GM12878 (cell line): Measurements from ENCODE around the gene DOK4.

ENCODE experiments used
- BRCA1 ChIP-seq: IDR thresholded peaks from 2 replicates; pipeline ENCODE4 v1.6.1; 2011; ENCODE audit warnings: low read depth, low read length, improper control_type of control experiment
- CBFB ChIP-seq: IDR thresholded peaks from 2 replicates; pipeline ENCODE4 v1.6.1; 2016; ENCODE audit warnings: antibody characterized with exemption, low read depth
- CHD4 ChIP-seq: fragments of 200-600 bp; sonication (generic); IDR thresholded peaks from 2 replicates; pipeline ENCODE4 v1.6.1; 2016; ENCODE audit warnings: mild to moderate bottlenecking
- ESRRA ChIP-seq: IDR thresholded peaks from 2 replicates; pipeline ENCODE4 v1.6.1; 2012; ENCODE audit warnings: mild to moderate bottlenecking, low read length, improper control_type of control experiment
- FOXM1 ChIP-seq: IDR thresholded peaks from 2 replicates; pipeline ENCODE4 v1.6.1; 2012; ENCODE audit warnings: low read depth, mild to moderate bottlenecking, inconsistent platforms, low read length, moderate library complexity
- HDAC6 ChIP-seq: fragments of 200-600 bp; sonication (generic); IDR thresholded peaks from one replicate; pipeline ENCODE4 v1.8.0; 2017; ENCODE audit warnings: antibody characterized with exemption; ENCODE audit not compliant: unreplicated experiment
- POLR2A ChIP-seq: IDR thresholded peaks from 2 replicates; pipeline ENCODE4 v1.6.1; 2011; ENCODE audit warnings: low read depth, mild to moderate bottlenecking, low read length
- SMC3 ChIP-seq: IDR thresholded peaks from 2 replicates; pipeline ENCODE4 v1.6.1; 2011; ENCODE audit warnings: low read length, improper control_type of control experiment, borderline replicate concordance
- SRF ChIP-seq, 2 experiments: IDR thresholded peaks; 2 replicates each; pipeline ENCODE4 v1.6.1; 2011; ENCODE audit warnings: low read depth in 2 of 2, low read length in 2 of 2, mild to moderate bottlenecking in 1 of 2, moderate library complexity in 1 of 2
- TAF1 ChIP-seq: IDR thresholded peaks from 2 replicates; pipeline ENCODE4 v1.6.1; 2011; ENCODE audit warnings: mild to moderate bottlenecking, low read depth, low read length, borderline replicate concordance
- YBX1 ChIP-seq: fragments of 450-650 bp; IDR thresholded peaks from 2 replicates; pipeline ENCODE4 v1.6.1; 2016; ENCODE audit warnings: antibody characterized with exemption
- TF ChIP-seq, protein P1 (sequence below), 3 experiments: IDR thresholded peaks in 2 of 3; conservative IDR thresholded peaks in 1 of 3; 2 replicates each; pipeline ENCODE4 v1.5.1; 2011; ENCODE audit warnings: low read depth in 3 of 3, low read length in 3 of 3, mild to moderate bottlenecking in 3 of 3, control low read depth in 2 of 3, moderate library complexity in 2 of 3, inconsistent platforms in 1 of 3, mixed read lengths in 1 of 3; ENCODE audit not compliant: control insufficient read depth in 2 of 3, insufficient read depth in 1 of 3; ENCODE audit errors: extremely low read depth in 1 of 3
- TF ChIP-seq, protein P2 (sequence below): IDR thresholded peaks from 2 replicates; pipeline ENCODE4 v1.6.1; 2012; ENCODE audit warnings: low read depth, low read length, improper control_type of control experiment
- TF ChIP-seq, protein P3 (sequence below): IDR thresholded peaks from 2 replicates; pipeline ENCODE4 v1.6.1; 2012; ENCODE audit warnings: mild to moderate bottlenecking, low read depth, low read length

DNA sequence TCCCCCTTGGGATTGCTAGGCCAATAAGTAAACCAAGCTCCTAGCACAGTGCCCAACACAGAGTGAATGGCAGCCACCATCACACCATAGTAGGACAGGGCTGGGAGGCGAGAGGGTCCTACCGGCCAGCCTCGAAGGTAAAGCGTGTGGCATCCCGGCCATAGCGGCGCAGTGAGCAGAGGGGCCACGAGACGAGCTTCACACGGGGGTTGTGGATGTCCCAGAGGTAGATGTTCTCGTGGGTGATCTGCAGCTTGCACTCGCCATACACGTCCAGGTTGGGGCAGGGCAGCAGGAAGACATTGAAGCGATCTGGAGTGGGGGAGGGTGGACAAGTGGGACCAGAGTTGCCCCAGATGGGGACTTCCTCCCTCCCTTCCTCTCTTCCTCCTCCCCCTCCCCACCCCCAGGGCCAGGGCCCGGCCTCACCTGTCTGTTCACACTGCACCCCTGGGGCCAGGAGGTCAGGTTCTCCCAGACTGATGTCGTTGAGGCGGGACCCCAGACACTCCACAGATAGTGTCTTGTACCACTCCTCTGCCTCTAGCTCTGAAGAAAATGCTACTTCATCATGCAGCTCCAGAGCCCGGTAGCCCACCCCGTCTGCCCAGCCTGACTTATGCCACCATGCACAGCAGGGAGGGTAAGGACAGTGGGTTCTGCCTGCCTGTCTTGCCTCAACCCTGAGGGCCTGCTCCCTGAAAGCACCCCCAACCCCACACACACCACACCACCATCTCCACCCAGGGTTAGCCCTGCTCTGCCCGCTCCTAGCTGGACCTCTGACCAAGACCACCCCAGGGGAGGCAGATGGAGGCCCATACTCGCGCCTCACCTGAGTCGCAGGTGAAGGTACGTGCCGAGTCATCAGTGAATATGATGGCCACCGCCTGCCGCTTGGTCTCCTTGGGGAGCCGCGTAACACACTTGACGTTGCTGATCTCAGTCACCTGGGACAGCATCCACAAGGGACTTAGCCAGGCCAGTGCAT is 11.3 kb downstream of the DOK4 start:
- TF ChIP-seq, protein P1, sequence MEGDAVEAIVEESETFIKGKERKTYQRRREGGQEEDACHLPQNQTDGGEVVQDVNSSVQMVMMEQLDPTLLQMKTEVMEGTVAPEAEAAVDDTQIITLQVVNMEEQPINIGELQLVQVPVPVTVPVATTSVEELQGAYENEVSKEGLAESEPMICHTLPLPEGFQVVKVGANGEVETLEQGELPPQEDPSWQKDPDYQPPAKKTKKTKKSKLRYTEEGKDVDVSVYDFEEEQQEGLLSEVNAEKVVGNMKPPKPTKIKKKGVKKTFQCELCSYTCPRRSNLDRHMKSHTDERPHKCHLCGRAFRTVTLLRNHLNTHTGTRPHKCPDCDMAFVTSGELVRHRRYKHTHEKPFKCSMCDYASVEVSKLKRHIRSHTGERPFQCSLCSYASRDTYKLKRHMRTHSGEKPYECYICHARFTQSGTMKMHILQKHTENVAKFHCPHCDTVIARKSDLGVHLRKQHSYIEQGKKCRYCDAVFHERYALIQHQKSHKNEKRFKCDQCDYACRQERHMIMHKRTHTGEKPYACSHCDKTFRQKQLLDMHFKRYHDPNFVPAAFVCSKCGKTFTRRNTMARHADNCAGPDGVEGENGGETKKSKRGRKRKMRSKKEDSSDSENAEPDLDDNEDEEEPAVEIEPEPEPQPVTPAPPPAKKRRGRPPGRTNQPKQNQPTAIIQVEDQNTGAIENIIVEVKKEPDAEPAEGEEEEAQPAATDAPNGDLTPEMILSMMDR (IDR thresholded peaks at IDR 0.05 in 2 of 3, conservative IDR thresholded peaks at IDR 0.05 in 1 of 3; ENCODE audit: control insufficient read depth in 2 of 3, extremely low read depth in 1 of 3, insufficient read depth in 1 of 3, low read depth in 3 of 3, low read length in 3 of 3): no peak
- TF ChIP-seq CHD4 (no peak), CBFB (no peak), FOXM1 (no peak), SMC3 (no peak), BRCA1 (no peak), HDAC6 (no peak), ESRRA (no peak), POLR2A (no peak), TAF1 (no peak), YBX1 (no peak), SRF (IDR thresholded peaks at IDR 0.05; ENCODE audit: low read depth in 2 of 2, low read length in 2 of 2) (no peak)
- TF ChIP-seq, protein P2, sequence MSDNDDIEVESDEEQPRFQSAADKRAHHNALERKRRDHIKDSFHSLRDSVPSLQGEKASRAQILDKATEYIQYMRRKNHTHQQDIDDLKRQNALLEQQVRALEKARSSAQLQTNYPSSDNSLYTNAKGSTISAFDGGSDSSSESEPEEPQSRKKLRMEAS: no peak
- TF ChIP-seq, protein P3, sequence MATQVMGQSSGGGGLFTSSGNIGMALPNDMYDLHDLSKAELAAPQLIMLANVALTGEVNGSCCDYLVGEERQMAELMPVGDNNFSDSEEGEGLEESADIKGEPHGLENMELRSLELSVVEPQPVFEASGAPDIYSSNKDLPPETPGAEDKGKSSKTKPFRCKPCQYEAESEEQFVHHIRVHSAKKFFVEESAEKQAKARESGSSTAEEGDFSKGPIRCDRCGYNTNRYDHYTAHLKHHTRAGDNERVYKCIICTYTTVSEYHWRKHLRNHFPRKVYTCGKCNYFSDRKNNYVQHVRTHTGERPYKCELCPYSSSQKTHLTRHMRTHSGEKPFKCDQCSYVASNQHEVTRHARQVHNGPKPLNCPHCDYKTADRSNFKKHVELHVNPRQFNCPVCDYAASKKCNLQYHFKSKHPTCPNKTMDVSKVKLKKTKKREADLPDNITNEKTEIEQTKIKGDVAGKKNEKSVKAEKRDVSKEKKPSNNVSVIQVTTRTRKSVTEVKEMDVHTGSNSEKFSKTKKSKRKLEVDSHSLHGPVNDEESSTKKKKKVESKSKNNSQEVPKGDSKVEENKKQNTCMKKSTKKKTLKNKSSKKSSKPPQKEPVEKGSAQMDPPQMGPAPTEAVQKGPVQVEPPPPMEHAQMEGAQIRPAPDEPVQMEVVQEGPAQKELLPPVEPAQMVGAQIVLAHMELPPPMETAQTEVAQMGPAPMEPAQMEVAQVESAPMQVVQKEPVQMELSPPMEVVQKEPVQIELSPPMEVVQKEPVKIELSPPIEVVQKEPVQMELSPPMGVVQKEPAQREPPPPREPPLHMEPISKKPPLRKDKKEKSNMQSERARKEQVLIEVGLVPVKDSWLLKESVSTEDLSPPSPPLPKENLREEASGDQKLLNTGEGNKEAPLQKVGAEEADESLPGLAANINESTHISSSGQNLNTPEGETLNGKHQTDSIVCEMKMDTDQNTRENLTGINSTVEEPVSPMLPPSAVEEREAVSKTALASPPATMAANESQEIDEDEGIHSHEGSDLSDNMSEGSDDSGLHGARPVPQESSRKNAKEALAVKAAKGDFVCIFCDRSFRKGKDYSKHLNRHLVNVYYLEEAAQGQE: no peak
